Measurements from ENCODE around the gene SLC1A5. TPM values are rescaled to one million over a fixed set of nuclear protein-coding genes. Genes with fewer than 3 reads are reported as not detected.

SLC1A5 gene
- total RNA-seq, 2 experiments from 2014 or later = 7.1 TPM

GRCh38 chr19:46755077-46755852 is 33.1 kb downstream of the SLC1A5 start:
- CTCF ChIA-PET = interaction anchor here (2.4 kb wide), 1 partner anchor 11 kb away, joined by 12 read pairs; no protein-coding TSS in a partner anchor
- Mint-ChIP-seq H3K4me1 (ENCODE audit: low read depth) (peaks cover 11% of the 10 kb centered on the region), H3K4me3 (no peak overlapping the region), H3K36me3 (ENCODE audit: low read depth) (peaks cover 31% of the 10 kb centered on the region), H3K27me3 (no peaks in the 10 kb centered on the region), H3K9me3 (no peaks in the 10 kb centered on the region), H3K27ac (no peak overlapping the region)
- DNase-seq = peak in 1 of 14 experiments; percentile 43
- H3K4me1 ChIP-seq (ENCODE audit: insufficient read depth, low read length) = peaks cover 17% of the 10 kb centered on the region
- no peaks in the 10 kb centered on the region for H3K27me3 ChIP-seq (ENCODE audit: control insufficient read depth in 1 of 2, insufficient read depth in 2 of 2, low read length in 2 of 2)
- intact Hi-C loops (cut with DNase I, micrococcal nuclease) = loop anchor here in 1 of 2 experiments (5.0 kb wide), 1 partner anchor 237 kb away; no protein-coding TSS in a partner anchor
- H3K36me3 ChIP-seq (ENCODE audit: insufficient read depth, low read length) = peaks cover 15% of the 10 kb centered on the region
- H3K27ac ChIP-seq (ENCODE audit: low read depth in 1 of 2, low read length in 2 of 2) = no peak overlapping the region
- no peak overlapping the region for H3K4me3 ChIP-seq (ENCODE audit: low read length)
- no peak for TF ChIP-seq CTCF (IDR thresholded peaks at IDR 0.05)
- ATAC-seq (ENCODE audit: poor library complexity) = no peak
- no peaks in the 10 kb centered on the region for H3K9me3 ChIP-seq (ENCODE audit: control insufficient read depth in 1 of 2, insufficient read depth in 1 of 2, low read length in 2 of 2)
- POLR2A ChIA-PET = no interaction called here

GRCh38 chr19:46753420-46754155 is 34.8 kb downstream of the SLC1A5 start:
- Mint-ChIP-seq H3K4me1 (ENCODE audit: low read depth) (peaks cover 13% of the 10 kb centered on the region), H3K36me3 (ENCODE audit: low read depth) (peaks cover 31% of the 10 kb centered on the region), H3K9me3 (no peaks in the 10 kb centered on the region), H3K27ac (no peak overlapping the region), H3K4me3 (peak overlapping the region; percentile 65), H3K27me3 (no peaks in the 10 kb centered on the region)
- H3K36me3 ChIP-seq (ENCODE audit: insufficient read depth, low read length) = peaks cover 25% of the 10 kb centered on the region
- no peak overlapping the region for H3K27ac ChIP-seq (ENCODE audit: low read depth in 1 of 2, low read length in 2 of 2)
- no peaks in the 10 kb centered on the region for H3K27me3 ChIP-seq (ENCODE audit: control insufficient read depth in 1 of 2, insufficient read depth in 2 of 2, low read length in 2 of 2)
- no peaks in the 10 kb centered on the region for H3K9me3 ChIP-seq (ENCODE audit: control insufficient read depth in 1 of 2, insufficient read depth in 1 of 2, low read length in 2 of 2)
- CTCF ChIA-PET = interaction anchor here (0.6 to 2.4 kb wide), 17 partner anchors 11 to 226 kb away, joined by 3 to 18 read pairs (median 4); partner anchors contain the start of gene AP2S1
- intact Hi-C loops (cut with DNase I, micrococcal nuclease) = no loop called here
- ATAC-seq (ENCODE audit: poor library complexity) (peak; percentile 95), DNase-seq (peak; percentile 51 to 84 (median 69))
- POLR2A ChIA-PET = interaction anchor here (0.6 to 0.7 kb wide), 2 partner anchors 82 to 421 kb away, joined by 3 read pairs; no protein-coding TSS in a partner anchor
- no peak overlapping the region for H3K4me3 ChIP-seq (ENCODE audit: low read length)
- peak; percentile 62 for TF ChIP-seq CTCF (IDR thresholded peaks at IDR 0.05)
- peaks cover 17% of the 10 kb centered on the region for H3K4me1 ChIP-seq (ENCODE audit: insufficient read depth, low read length)

GRCh38 chr19:46748325-46749109 is 39.9 kb downstream of the SLC1A5 start:
- no peaks in the 10 kb centered on the region for H3K9me3 ChIP-seq (ENCODE audit: control insufficient read depth in 1 of 2, insufficient read depth in 1 of 2, low read length in 2 of 2)
- Mint-ChIP-seq H3K27ac (peak overlapping the region; percentile 87), H3K4me3 (peak overlapping the region; percentile 90), H3K36me3 (ENCODE audit: low read depth) (peaks cover 28% of the 10 kb centered on the region), H3K27me3 (no peaks in the 10 kb centered on the region), H3K4me1 (ENCODE audit: low read depth) (peaks cover 43% of the 10 kb centered on the region), H3K9me3 (no peaks in the 10 kb centered on the region)
- CTCF ChIA-PET = interaction anchor here (0.6 to 1.3 kb wide), 4 partner anchors 9 to 92 kb away, joined by 3 to 8 read pairs (median 4); no protein-coding TSS in a partner anchor
- peaks cover 34% of the 10 kb centered on the region for H3K4me1 ChIP-seq (ENCODE audit: insufficient read depth, low read length)
- H3K4me3 ChIP-seq (ENCODE audit: low read length) = no peak overlapping the region
- ATAC-seq (ENCODE audit: poor library complexity) (no peak), DNase-seq (peak; percentile 60 to 85 (median 74))
- H3K36me3 ChIP-seq (ENCODE audit: insufficient read depth, low read length) = peaks cover 20% of the 10 kb centered on the region
- no peaks in the 10 kb centered on the region for H3K27me3 ChIP-seq (ENCODE audit: control insufficient read depth in 1 of 2, insufficient read depth in 2 of 2, low read length in 2 of 2)
- H3K27ac ChIP-seq (ENCODE audit: low read depth in 1 of 2, low read length in 2 of 2) = no peak overlapping the region
- POLR2A ChIA-PET = interaction anchor here (0.7 kb wide), 1 partner anchor 348 kb away, joined by 3 read pairs; no protein-coding TSS in a partner anchor
- intact Hi-C loops (cut with DNase I, micrococcal nuclease) = loop anchor here (1.0 to 5.0 kb wide), 4 partner anchors 46 to 220 kb away; partner anchors contain the start of gene CALM3 (in 1 of the 2)
- peak; percentile 75 for TF ChIP-seq CTCF (IDR thresholded peaks at IDR 0.05)

Measured in CD4-positive, alpha-beta T cell (primary cell).